IMR-90 (cell line): ENCODE measurements around the gene TVP23A. TPM values are rescaled to one million over a fixed set of nuclear protein-coding genes. Genes with fewer than 3 reads are reported as not detected.

Experiments used
- MAFK ChIP-seq: IDR thresholded peaks from 2 replicates; pipeline ENCODE4 v1.6.1; 2012; ENCODE audit warnings: low read depth, low read length, improper control_type of control experiment
- SMC3 ChIP-seq: fragments of 150-350 bp; IDR thresholded peaks from 2 replicates; pipeline ENCODE4 v1.6.1; 2016; ENCODE audit warnings: low read depth, mild to moderate bottlenecking, antibody characterized with exemption, low read length, moderate library complexity
- polyA plus RNA-seq, 3 experiments: library from polyadenylated mRNA; depleted of rRNA; stranded (reverse); fragments of >200 nt; gene quantifications; 2 replicates each; pipeline ENCODE4 v1.2.3, GENCODE V29; 2012; ENCODE audit warnings: low replicate concordance in 1 of 3
- total RNA-seq: library from RNA; depleted of rRNA; stranded (reverse); fragments of >200 nt; gene quantifications from 2 replicates; pipeline ENCODE4 v1.2.3, GENCODE V29; 2012

TVP23A gene
- total and polyA plus RNA-seq, 2 of the 4 experiments (the other 2 are of a cell fraction), result not detected

DNA sequence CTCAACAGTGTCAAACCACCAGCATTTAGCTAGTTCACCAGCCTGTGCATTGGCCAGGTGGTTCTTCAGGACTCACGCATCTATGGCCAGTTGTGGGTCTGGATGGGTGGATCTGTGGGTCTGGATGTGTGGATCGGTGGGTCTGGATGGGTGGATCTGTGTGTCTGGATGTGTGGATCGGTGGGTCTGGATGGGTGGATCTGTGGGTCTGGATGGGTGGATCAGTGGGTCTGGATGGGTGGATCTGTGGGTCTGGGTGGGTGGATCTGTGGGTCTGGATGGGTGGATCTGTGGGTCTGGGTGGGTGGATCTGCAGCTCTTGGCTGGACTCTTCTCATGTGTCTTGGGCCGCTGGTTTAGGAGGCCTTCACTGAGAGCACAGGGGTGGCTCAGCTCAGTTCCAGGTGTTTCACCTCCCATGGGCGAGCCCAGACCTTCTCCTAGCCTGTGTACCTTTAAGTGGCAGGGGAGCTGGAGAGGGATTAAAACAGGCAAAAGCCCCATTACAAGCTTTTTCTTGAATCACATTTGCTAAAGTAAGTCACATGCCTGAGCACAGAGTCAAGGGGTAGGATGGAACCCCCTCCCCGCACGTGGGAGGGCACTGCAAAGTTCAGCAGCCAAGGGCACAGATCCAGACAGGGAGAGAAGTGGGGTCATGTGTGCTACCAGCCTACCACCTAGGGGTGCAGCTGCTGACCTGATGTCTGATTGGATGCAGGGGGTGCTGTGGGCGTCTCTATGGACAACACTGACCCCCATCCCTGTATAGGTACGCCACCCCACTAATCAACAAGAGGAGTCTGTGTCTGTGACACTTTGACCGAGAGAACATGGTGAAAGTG lies 78.4 kb downstream of the TVP23A start (continued):
- no peak for TF ChIP-seq MAFK
- no peak for TF ChIP-seq SMC3
